Activated T-helper 1 cell treated with Interleukin-2 at 50 U/mL for 16 hours (primary cell): ENCODE data around the gene KLHL35.
"Not testable (repeated sequence)": the region's sequence is repeated elsewhere in the genome, so short reads cannot be mapped to it uniquely, and the experiment has no call there.

ENCODE experiments used
- DNase-seq: peaks from one replicate; pipeline ENCODE4 v3.0.0-alpha.2; 2020; ENCODE audit warnings: low read depth

KLHL35 gene

DNA sequence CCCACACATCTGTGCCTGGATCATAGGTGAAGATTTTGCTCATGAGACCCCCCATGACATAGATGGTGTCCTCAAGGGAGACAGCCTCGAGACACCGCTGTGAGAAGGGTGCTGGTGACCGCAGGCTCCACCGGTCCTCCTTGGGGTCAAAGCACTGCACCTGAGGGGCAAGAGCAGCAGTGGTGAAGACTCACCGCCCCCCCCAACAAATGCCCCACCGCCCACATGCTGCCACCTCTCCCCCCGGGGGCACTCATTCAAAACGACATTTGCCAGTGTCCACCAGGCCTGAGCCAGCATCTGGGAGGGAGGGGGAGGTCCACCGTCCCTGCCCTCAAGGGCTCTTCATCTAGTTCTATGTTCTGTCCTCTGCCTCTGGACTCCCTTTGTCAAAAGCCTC lies 9.3 kb downstream of the KLHL35 start:
- no peak for DNase-seq

- DNase-seq: no peak
Observed at GRCh38 chr11:75422248-75423231, 10.5 kb downstream of the KLHL35 start.

- DNase-seq: no peak
Observed at GRCh38 chr11:75421902-75422247, 11.1 kb downstream of the KLHL35 start.

GRCh38 chr11:75421035-75421602 lies 11.9 kb downstream of the KLHL35 start:
- DNase-seq: no peak

- no peak for DNase-seq
Observed at GRCh38 chr11:75420224-75421034, 12.6 kb downstream of the KLHL35 start.

DNA sequence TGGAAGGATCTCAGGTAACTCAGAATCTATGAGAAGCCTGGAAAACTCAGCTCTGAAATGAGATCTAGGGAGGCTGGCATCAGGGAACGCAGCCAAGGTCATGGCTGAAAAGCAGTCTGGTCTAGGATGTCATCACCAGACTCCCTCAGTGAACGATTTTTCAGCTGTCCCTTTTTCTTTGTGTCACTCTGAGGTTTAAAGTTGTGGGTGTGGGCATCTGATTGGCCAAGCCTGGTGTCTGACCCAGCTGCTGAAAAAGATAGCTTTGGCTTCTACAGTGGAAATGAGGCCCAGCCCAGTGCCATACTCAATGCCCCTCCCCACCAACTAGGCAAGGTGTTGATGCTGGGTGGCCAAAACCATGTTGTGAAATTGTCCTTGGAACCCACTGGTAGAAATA lies 19.1 kb downstream of the KLHL35 start:
- DNase-seq: no peak

DNA sequence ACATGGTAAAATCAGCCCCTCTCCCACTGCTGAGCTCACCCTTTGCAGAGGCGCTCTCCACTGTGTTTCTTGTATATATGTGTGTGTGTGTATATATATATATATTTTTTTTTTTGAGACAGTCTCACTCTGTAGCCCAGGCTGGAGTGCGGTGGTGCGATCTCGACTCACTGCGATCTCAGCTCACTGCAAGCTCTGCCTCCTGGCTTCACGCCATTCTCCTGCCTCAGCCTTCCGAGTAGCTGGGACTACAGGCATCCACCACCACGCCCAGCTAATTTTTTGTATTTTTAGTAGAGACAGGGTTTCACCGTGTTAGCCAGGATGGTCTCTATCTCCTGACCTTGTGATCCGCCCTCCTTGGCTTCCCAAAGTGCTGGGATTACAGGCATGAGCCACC lies 19.9 kb downstream of the KLHL35 start:
- DNase-seq: not testable (repeated sequence)

- DNase-seq: not testable (repeated sequence)
Observed at GRCh38 chr11:75409971-75410370, 23.0 kb downstream of the KLHL35 start.

GRCh38 chr11:75408957-75409219 lies 24.1 kb downstream of the KLHL35 start:
- no peak for DNase-seq

GRCh38 chr11:75406338-75406777 lies 26.6 kb downstream of the KLHL35 start:
- DNase-seq: no peak

- DNase-seq: no peak
Observed at GRCh38 chr11:75403983-75404658, 28.9 kb downstream of the KLHL35 start.

DNA sequence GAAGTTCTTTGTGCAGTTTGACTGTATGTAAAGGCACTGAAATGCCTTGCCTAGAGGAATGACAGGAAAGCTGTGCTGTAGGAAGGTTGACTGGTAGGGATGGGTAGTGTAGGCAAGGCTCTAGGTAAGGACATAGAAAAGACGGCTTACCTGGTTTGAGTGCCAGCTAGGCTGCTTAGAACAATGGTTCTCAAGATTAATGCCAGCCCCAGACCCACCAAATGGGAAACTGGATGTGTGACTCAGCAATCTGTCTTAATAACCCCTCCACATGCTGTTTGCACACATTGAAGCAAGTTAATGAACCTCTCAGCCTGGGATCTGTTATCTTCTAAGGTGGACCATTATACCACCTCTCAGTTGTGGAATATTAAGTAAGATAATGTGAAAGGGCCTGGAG lies 30.0 kb downstream of the KLHL35 start:
- DNase-seq: no peak

- no peak for DNase-seq
Observed at GRCh38 chr11:75402002-75402773, 30.8 kb downstream of the KLHL35 start.

GRCh38 chr11:75400146-75400865 lies 32.7 kb downstream of the KLHL35 start:
- no peak for DNase-seq

- peak; percentile 78 for DNase-seq
Observed at GRCh38 chr11:75399344-75400145, 33.5 kb downstream of the KLHL35 start, which contains the start of gene RPS3. Gene RPS3, plus strand, starts transcription at chr11:75399518. Its CDS starts 30 bp downstream, at chr11:75399548.

GRCh38 chr11:75398906-75399305 lies 34.1 kb downstream of the KLHL35 start:
- DNase-seq: no peak

DNA sequence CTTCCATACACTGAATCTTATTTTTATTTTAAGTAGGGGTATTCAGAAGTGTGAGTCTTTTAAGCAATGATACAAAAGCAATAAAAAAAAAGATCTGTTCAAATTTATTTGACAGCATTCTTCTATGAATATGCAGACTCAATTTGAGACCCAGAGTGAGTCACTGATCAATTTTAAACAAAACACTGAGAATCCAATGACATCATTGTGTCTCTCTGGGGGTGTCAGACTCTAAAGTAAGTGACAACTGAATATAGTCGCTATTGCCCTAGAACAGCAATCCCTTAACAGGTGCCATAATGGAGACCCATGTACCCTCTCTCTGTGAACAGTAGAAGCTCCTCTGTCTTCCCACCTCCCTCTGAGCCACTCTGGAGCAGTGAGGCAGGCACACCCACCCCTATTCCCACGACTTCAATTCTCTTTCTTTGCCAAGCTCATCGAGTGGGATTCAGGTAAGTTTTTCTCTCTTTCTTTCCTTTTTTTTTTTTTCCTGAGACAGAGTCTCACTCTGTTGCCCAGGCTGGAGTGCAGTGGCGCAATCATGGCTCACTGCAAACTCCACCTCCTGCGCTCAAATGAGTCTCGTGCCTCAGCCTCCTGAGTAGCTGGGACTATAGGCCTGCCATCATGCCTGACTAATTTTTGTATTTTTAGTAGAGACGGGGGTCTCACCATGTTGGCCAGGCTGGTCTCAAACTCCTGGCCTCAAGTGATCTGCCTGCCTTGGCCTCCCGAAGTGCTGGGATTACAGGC lies 38.7 kb downstream of the KLHL35 start:
- no peak for DNase-seq

GRCh38 chr11:75389925-75390324 lies 43.1 kb downstream of the KLHL35 start:
- no peak for DNase-seq

DNA sequence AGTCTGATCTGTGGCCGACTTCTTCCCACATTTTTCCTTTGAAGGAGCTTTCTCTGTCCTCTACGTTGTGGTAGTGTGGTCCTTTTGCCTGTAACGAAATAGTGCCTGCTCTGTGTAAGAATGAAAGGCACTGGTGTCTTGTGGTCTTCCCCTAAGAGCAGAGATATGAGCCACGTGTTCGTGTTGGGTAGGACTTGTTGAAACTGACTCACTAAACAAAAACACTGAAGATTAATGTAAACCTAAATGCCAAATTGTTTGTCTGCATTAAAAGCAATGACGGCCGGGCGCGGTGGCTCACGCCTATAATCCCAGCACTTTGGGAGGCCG lies 43.8 kb downstream of the KLHL35 start:
- no peak for DNase-seq
